GM19452 (cell line): ENCODE measurements around the gene TAF11L4.
"Not testable (repeated sequence)": the region's sequence is repeated elsewhere in the genome, so short reads cannot be mapped to it uniquely, and the experiment has no call there.

Source experiments
- ATAC-seq: cut with Tn5 transposase; IDR thresholded peaks from one replicate; pipeline ENCODE4 v1.9.1; 2021; ENCODE audit not compliant: unreplicated experiment

Gene TAF11L4

DNA sequence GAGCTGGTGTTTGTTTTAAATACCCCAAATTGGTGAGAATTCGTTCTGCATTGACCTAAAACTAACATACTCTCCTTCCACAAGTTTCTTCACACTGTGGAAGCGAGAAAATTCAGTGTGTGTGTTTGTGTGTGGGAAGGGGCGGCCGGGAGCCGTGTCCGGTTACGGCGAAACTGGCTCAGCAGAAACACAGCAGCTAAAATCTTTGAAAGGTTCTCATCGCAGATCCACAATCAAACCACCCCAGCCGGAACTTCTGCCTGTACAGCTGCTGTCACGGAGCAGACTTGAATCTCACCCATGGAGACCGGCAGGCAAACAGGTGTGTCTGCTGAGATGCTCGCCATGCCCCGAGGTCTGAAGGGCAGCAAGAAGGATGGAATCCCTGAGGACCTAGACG, at the start of gene TAF11L4:
TAF11L4 (plus strand) TSS at position 301 of the 400 bp plus-strand sequence.
- ATAC-seq = not testable (repeated sequence)

- ATAC-seq = not testable (repeated sequence)
These were observed 46.5 kb upstream of the TAF11L4 start for GRCh38 chr5:17475064-17475463.

GRCh38 chr5:17477043-17477442, 44.6 kb upstream of the TAF11L4 start:
- ATAC-seq = no peak

DNA sequence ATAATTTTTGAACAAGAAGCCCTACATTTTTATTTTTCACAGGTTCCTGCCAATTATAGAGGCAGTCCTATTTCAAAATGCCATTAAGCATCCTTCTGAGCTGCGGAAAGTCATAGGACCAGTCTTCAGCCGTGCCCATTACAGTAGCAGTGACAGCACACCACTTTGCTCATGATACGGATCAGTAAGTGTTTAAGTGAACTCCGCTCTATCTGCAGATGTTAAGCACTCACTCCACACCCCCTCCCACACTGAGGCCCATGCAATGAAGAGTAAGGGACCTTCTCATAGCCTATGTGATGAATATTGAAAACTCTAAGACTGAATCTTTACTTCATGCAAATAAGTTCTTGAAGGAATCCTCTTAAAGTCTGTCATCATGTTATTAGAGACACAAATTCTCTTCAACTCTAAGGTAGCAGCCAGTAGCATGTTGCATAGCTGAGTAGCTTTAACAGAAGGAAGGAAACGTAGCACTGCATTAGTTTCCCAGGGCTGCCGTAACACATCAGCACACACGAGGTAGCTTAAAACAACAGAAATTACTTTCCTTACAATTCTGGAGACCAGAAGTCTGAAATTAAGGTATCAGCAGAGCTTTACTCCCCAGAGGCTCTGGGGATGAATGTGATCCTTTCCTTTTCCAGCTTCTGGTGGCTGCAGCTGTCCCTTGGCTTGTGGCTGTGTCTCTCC, 43.9 kb upstream of the TAF11L4 start:
- no peak for ATAC-seq

DNA sequence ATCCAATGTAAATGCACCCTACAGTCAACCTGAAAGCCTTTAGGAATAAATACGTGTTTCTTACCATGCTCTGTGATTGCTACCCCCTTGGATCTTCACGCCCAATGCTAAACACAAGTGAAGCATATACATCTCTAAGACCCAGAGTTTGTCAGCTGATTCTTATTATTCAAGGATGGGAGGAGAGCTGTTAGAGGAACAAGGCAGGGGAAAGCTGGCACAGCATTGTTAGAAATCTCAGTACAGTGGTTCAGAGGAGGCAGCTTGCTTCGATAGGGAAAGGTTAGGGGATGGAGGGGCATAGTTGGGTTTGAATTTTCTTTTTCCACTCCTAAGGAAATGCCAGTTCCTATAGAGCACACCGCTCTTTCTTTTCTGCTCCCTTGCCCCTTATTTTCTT, 40.2 kb upstream of the TAF11L4 start:
- no peak for ATAC-seq

DNA sequence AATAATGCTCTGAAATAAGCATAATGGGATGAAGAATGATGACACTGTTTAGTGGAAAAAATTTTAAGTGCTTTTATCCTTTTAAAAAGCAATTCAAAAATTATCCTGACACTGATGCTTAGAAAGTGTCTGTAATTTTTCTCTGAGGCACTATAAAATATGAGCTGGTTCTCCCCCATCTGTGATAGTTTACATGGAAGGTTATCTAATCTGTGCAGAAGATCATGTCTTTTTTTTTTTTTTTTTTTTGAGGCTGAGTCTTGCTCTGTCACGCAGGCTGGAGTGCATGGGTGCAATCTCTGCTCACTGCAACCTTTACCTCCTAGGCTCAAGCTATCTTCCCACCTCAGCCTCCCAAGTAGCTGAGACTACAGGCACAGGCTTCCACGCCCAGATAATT, 38.8 kb upstream of the TAF11L4 start:
- ATAC-seq = no peak

DNA sequence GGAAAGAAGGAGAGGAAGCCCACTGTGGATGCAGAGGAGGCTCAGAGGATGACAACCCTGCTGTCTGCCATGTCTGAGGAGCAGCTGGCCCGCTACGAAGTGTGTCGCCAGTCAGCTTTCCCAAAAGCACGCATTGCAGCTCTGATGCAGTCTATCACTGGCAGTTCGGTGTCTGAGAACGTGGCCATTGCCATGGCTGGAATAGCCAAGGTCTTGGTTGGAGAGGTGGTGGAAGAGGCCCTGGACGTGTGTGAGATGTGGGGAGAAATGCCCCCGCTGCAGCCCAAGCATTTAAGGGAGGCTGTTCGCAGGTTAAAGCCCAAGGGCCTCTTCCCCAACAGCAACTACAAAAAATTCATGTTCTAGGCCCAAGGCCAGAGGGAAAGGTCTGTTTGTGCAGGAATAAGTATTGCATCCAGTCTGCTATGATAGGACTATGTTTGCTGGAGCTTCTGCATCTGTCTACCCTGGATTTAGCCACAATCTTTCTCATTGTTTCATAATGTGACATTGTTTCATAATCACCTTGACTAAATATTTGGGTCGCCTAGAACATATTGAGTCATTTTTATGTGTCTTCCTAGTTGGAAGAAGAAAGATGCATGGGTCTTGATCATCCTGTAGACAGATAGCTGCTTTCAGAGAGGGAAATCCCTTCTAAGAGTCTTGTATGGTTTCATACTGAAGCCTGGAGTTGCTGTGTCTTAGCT, 35.0 kb upstream of the TAF11L4 start:
- ATAC-seq = not testable (repeated sequence)

DNA sequence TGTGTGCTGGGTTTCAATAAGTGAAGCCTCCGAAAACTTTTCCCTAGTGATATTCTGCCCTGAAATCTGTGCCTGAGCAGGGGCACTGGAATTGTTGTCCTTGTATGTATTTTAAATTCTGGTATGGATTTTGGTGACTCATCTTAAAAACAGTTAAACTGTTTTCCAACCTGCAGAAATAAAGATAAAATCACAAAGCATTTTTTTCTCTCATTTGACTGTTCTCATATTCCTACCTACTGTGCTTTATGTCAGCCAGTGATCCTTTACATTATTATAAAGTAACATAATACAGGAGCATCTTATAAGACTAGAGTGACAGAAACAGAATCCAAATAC, 34.5 kb upstream of the TAF11L4 start:
- ATAC-seq = no peak

GRCh38 chr5:17491257-17491656, 30.3 kb upstream of the TAF11L4 start:
- ATAC-seq = not testable (repeated sequence)

GRCh38 chr5:17492770-17493169, 28.8 kb upstream of the TAF11L4 start:
- ATAC-seq = no peak

GRCh38 chr5:17497446-17497845, 24.2 kb upstream of the TAF11L4 start:
- ATAC-seq = no peak

DNA sequence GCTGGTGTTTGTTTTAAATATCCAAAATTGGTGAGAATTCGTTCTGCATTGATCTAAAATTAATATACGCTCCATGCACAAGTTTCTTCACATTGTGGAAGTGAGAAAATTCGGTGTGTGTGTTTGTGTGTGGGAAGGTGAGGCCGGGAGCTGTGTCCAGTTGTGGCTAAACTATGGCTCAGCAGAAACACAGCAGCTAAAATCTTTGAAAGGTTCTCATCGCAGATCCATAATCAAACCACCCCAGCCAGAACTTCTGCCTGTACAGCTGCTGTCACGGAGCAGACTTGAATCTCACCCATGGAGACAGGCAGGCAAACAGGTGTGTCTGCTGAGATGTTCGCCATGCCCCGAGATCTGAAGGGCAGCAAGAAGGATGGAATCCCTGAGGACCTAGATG, 23.7 kb upstream of the TAF11L4 start, which contains the start of gene TAF11L2:
TAF11L2 (plus strand) TSS at position 301 of the 400 bp plus-strand sequence.
- not testable (repeated sequence) for ATAC-seq

DNA sequence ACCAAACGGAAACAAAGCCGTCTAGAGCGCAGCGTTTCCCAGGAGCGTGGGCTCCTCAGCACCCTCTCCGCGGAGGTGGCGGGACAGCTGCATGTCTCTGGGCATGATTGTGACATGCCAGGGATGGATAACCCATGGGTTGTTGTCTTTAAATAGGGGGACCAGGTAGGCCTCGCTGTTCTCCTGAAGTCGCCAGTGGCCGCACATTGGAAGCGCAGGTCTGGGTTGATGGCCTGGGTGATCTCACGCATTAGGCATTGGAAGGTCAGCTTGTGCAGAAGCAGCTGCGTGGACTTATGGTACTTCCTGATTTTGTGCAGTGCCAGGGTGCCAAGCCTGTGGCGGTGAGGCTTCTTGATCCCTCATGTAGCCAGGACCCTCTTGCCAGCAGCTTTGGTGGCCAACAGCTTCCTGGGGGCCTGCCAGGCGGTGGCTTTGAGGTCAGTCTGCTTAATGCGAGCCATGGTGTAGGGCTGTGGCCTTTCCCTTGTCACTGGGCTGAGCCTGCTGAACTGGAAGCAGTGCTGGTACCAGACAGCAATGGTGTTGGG, 9.8 kb upstream of the TAF11L4 start:
- no peak for ATAC-seq

GRCh38 chr5:17517526-17517925, 4.1 kb upstream of the TAF11L4 start:
- ATAC-seq = not testable (repeated sequence)

DNA sequence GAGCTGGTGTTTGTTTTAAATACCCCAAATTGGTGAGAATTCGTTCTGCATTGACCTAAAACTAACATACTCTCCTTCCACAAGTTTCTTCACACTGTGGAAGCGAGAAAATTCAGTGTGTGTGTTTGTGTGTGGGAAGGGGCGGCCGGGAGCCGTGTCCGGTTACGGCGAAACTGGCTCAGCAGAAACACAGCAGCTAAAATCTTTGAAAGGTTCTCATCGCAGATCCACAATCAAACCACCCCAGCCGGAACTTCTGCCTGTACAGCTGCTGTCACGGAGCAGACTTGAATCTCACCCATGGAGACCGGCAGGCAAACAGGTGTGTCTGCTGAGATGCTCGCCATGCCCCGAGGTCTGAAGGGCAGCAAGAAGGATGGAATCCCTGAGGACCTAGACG, 3.5 kb upstream of the TAF11L4 start, which contains the start of gene TAF11L3:
TAF11L3 (plus strand) TSS at position 301 of the 400 bp plus-strand sequence.
- not testable (repeated sequence) for ATAC-seq

DNA sequence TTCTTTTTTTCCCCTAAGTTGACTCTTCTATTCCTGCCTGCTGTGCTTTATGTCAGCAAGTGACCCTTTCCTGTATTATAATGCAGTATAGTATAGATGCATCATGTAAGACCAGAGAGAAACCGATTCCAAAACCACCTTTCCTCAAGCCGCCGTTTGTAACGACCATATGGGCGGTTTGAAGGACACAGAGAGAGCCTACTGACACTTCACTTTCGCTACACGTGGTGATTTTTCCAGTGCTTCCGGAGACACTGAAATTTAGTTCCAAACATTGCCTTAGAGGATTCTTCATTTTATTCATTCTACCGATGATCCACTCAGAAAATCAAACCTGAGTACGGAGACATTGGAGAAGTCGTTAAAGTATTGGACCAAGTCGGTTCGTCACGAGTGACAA, 2.1 kb upstream of the TAF11L4 start:
- not testable (repeated sequence) for ATAC-seq

- ATAC-seq = not testable (repeated sequence)
These were observed 3.3 kb downstream of the TAF11L4 start, which contains the start of gene TAF11L5 for GRCh38 chr5:17524935-17525334. Gene TAF11L5 (plus strand): TSS chr5:17525235.

DNA sequence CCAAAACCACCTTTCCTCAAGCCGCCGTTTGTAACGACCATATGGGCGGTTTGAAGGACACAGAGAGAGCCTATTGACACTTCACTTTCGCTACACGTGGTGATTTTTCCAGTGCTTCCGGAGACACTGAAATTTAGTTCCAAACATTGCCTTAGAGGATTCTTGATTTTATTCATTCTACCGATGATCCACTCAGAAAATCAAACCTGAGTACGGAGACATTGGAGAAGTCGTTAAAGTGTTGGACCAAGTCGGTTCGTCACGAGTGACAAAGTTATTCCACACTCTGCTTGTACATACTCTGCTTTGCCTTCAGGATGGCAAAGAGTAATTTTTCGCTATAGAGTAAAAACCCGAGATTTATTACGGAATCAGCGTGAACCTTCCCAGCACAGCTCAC, 4.9 kb downstream of the TAF11L4 start:
- ATAC-seq = not testable (repeated sequence)

DNA sequence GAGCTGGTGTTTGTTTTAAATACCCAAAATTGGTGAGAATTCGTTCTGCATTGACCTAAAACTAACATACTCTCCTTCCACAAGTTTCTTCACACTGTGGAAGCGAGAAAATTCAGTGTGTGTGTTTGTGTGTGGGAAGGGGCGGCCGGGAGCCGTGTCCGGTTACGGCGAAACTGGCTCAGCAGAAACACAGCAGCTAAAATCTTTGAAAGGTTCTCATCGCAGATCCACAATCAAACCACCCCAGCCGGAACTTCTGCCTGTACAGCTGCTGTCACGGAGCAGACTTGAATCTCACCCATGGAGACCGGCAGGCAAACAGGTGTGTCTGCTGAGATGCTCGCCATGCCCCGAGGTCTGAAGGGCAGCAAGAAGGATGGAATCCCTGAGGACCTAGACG, 6.8 kb downstream of the TAF11L4 start, which contains the start of gene TAF11L6:
TAF11L6 (plus strand) TSS at position 301 of the 400 bp plus-strand sequence.
- not testable (repeated sequence) for ATAC-seq
